PC-9 (cell line): Measurements from ENCODE around the gene DNAJA4.

ENCODE experiments used
- CTCF ChIP-seq: fragments of 200-600 bp; sonication (generic); conservative IDR thresholded peaks from 2 replicates; pipeline ENCODE4 v1.6.1; 2017; ENCODE audit warnings: mixed run types, antibody characterized with exemption, mild to moderate bottlenecking, moderate library complexity
- EZH2 ChIP-seq: fragments of 200-600 bp; sonication (generic); IDR thresholded peaks from 2 replicates; pipeline ENCODE4 v1.8.0; 2017; ENCODE audit warnings: antibody characterized with exemption, low read depth

- TF ChIP-seq CTCF (no peak), EZH2 (no peak)
Measured at GRCh38 chr15:78261062-78261461, 3.3 kb upstream of the DNAJA4 start.
